ENCODE data around the gene WDR45B. TPM values are rescaled to one million over a fixed set of nuclear protein-coding genes. Genes with fewer than 3 reads are reported as not detected.

The WDR45B gene
- total RNA-seq, 4 donors from 2014 or later: 79.3 to 95.9 (median 84.2) TPM

GRCh38 chr17:82649501-82650261 lies 1.4 kb upstream of the WDR45B start:
- Histone ChIP-seq H3K27ac (no peak overlapping the region), H3K36me3 (no peaks in the 10 kb centered on the region), H3K4me1 (peaks cover 13 to 14% of the 10 kb centered on the region in 2 donors), H3K4me3 (replicated peaks in 1 of 3) (no peak overlapping the region), H3K27me3 (no peaks in the 10 kb centered on the region), H3K9me3 (no peaks in the 10 kb centered on the region)
- TF ChIP-seq CTCF (IDR thresholded peaks at IDR 0.05): no peak
- TF ChIP-seq POLR2A (IDR thresholded peaks at IDR 0.05): no peak
- DNase-seq: no peak
- WGBS, 2 donors: 89 to 90% methylated on average over 14 to 17 of the region's 22 CpGs
- intact Hi-C loops (cut with DNase I): loop anchor here (5.0 kb wide), 1 partner anchor 68 kb away; the partner anchor contains the start of gene FN3KRP

GRCh38 chr17:82648742-82649331 lies 593 bp upstream of the WDR45B start:
- Histone ChIP-seq H3K9me3 (no peaks in the 10 kb centered on the region), H3K4me3 (replicated peaks in 1 of 3) (peak overlapping the region in 1 of 3 donors; percentile 19), H3K36me3 (peaks cover 0 to 4% of the 10 kb centered on the region in 2 donors), H3K27me3 (no peaks in the 10 kb centered on the region), H3K27ac (peak overlapping the region in 2 of 3 donors; percentile 49 to 74), H3K4me1 (peaks cover 13 to 14% of the 10 kb centered on the region in 2 donors)
- WGBS, 2 donors: 4 to 19% methylated on average over 17 to 19 of the region's 37 CpGs
- TF ChIP-seq POLR2A (IDR thresholded peaks at IDR 0.05): no peak
- TF ChIP-seq CTCF (IDR thresholded peaks at IDR 0.05): no peak
- intact Hi-C loops (cut with DNase I): loop anchor here (5.0 kb wide), 1 partner anchor 68 kb away; the partner anchor contains the start of gene FN3KRP
- peak; percentile 27 to 52 for DNase-seq

- no peaks in the 10 kb centered on the region for H3K27me3 ChIP-seq
- H3K4me1 ChIP-seq: peaks cover 13 to 14% of the 10 kb centered on the region in 2 donors
- H3K36me3 ChIP-seq: peaks cover 9 to 14% of the 10 kb centered on the region in 2 donors
- DNase-seq: peak; percentile 16 to 48
- WGBS, 2 donors: 0 to 1% methylated on average over 15 to 33 of the region's 54 CpGs
- H3K27ac ChIP-seq: peak overlapping the region; percentile 78 to 99 (median 97)
- H3K9me3 ChIP-seq: no peaks in the 10 kb centered on the region
- peak overlapping the region; percentile 46 to 100 (median 98) for H3K4me3 ChIP-seq (replicated peaks in 1 of 3)
- intact Hi-C loops (cut with DNase I): loop anchor here (5.0 kb wide), 1 partner anchor 70 kb away; the partner anchor contains the start of gene FN3KRP
- TF ChIP-seq CTCF (IDR thresholded peaks at IDR 0.05): no peak
- no peak for TF ChIP-seq POLR2A (IDR thresholded peaks at IDR 0.05)
Measured at GRCh38 chr17:82647593-82648164, 565 bp downstream of the WDR45B start.

- 100% methylated on average over 4 of the region's 4 CpGs for WGBS, 2 donors
- H3K27me3 ChIP-seq: no peaks in the 10 kb centered on the region
- H3K36me3 ChIP-seq: peaks cover 20 to 27% of the 10 kb centered on the region in 2 donors
- H3K9me3 ChIP-seq: no peaks in the 10 kb centered on the region
- no peak for DNase-seq
- H3K4me1 ChIP-seq: peaks cover 13 to 14% of the 10 kb centered on the region in 2 donors
- no peak overlapping the region for H3K4me3 ChIP-seq (replicated peaks in 1 of 3)
- no peak for TF ChIP-seq CTCF (IDR thresholded peaks at IDR 0.05)
- TF ChIP-seq POLR2A (IDR thresholded peaks at IDR 0.05): no peak
- intact Hi-C loops (cut with DNase I): loop anchor here (5.0 kb wide), 1 partner anchor 72 kb away; the partner anchor contains the start of gene FN3KRP
- H3K27ac ChIP-seq: no peak overlapping the region
Measured at GRCh38 chr17:82645516-82645915, 2.7 kb downstream of the WDR45B start.
